Suprapubic skin (tissue), 3 donors: ENCODE measurements around the gene SOS1.

Source experiments
- CTCF ChIP-seq, 2 donors: fragments of 200-600 bp in 1 of 2; fragments of 450-650 bp in 1 of 2; sonication (generic) in 1 of 2; IDR thresholded peaks; one replicate each; pipeline ENCODE4 v1.5.1; 2016 to 2019; ENCODE audit warnings: antibody characterized with exemption in 2 of 2, mild to moderate bottlenecking in 1 of 2, moderate library complexity in 1 of 2
- POLR2A ChIP-seq, 2 donors: fragments of 450-650 bp; IDR thresholded peaks; one replicate each; pipeline ENCODE4 v1.6.1; 2017; ENCODE audit warnings: antibody characterized with exemption in 2 of 2, mild to moderate bottlenecking in 2 of 2, moderate library complexity in 2 of 2

GRCh38 chr2:38933653-38934052 is 187.2 kb downstream of the SOS1 start:
- no peak for TF ChIP-seq POLR2A (IDR thresholded peaks at IDR 0.05)
- TF ChIP-seq CTCF (IDR thresholded peaks at IDR 0.05), result no peak
